NT2/D1 (cell line): ENCODE data around the gene ATXN1.

ENCODE experiments used
- YY1 ChIP-seq: IDR thresholded peaks from 2 replicates; pipeline ENCODE4 v1.6.1; 2011; ENCODE audit not compliant: insufficient read length, insufficient read depth
- ZNF274 ChIP-seq: IDR thresholded peaks from 2 replicates; pipeline ENCODE4 v1.6.1; 2011; ENCODE audit warnings: mild to moderate bottlenecking, low read depth, low read length

- no peak for TF ChIP-seq YY1
- TF ChIP-seq ZNF274, result no peak
Observed at GRCh38 chr6:16741112-16742016, 19.9 kb downstream of the ATXN1 start.
